Measurements from ENCODE around the gene TENM4. TPM values are rescaled to one million over a fixed set of nuclear protein-coding genes. Genes with fewer than 3 reads are reported as not detected.

TENM4 gene
- total RNA-seq, 4 donors from 2014 or later, result 1.1 to 2.7 (median 2.0) TPM

DNA sequence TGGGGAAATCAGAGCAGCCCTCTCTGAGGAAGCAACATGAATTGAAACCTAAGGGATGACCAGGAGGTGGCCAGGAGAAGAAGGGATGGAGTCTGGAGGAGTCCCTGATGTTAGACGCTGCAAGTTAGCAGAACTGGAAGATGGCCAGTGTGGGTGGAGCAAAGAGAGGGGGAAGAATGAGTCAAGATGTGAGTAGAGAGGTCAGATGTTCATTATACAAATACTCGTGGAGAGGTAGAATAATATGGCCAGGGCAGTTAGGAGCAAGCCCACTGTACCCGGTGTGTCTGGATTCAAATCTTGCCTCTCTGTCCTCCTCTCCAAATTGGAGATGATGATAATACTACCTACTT lies 242.0 kb downstream of the TENM4 start:
- Histone ChIP-seq H3K4me3 (no peak overlapping the region), H3K9me3 (no peaks in the 10 kb centered on the region), H3K27me3 (no peaks in the 10 kb centered on the region), H3K36me3 (no peaks in the 10 kb centered on the region), H3K4me1 (no peaks in the 10 kb centered on the region), H3K27ac (no peak overlapping the region)
- no peak for DNase-seq
- TF ChIP-seq, protein P1, sequence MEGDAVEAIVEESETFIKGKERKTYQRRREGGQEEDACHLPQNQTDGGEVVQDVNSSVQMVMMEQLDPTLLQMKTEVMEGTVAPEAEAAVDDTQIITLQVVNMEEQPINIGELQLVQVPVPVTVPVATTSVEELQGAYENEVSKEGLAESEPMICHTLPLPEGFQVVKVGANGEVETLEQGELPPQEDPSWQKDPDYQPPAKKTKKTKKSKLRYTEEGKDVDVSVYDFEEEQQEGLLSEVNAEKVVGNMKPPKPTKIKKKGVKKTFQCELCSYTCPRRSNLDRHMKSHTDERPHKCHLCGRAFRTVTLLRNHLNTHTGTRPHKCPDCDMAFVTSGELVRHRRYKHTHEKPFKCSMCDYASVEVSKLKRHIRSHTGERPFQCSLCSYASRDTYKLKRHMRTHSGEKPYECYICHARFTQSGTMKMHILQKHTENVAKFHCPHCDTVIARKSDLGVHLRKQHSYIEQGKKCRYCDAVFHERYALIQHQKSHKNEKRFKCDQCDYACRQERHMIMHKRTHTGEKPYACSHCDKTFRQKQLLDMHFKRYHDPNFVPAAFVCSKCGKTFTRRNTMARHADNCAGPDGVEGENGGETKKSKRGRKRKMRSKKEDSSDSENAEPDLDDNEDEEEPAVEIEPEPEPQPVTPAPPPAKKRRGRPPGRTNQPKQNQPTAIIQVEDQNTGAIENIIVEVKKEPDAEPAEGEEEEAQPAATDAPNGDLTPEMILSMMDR (IDR thresholded peaks at IDR 0.05), result no peak
- no peak for TF ChIP-seq POLR2A (IDR thresholded peaks at IDR 0.05)

- no peaks in the 10 kb centered on the region for H3K27me3 ChIP-seq
- no peak for DNase-seq
- H3K4me3 ChIP-seq, result no peak overlapping the region
- H3K4me1 ChIP-seq, result no peaks in the 10 kb centered on the region
- H3K27ac ChIP-seq, result no peak overlapping the region
- H3K9me3 ChIP-seq, result no peaks in the 10 kb centered on the region
- no peaks in the 10 kb centered on the region for H3K36me3 ChIP-seq
- TF ChIP-seq, protein P1 (IDR thresholded peaks at IDR 0.05), result no peak
- no peak for TF ChIP-seq POLR2A (IDR thresholded peaks at IDR 0.05)
Observed at GRCh38 chr11:79198203-79198897, 242.5 kb downstream of the TENM4 start.

GRCh38 chr11:79196950-79197349 lies 243.9 kb downstream of the TENM4 start:
- H3K9me3 ChIP-seq, result no peaks in the 10 kb centered on the region
- no peak overlapping the region for H3K27ac ChIP-seq
- TF ChIP-seq POLR2A (IDR thresholded peaks at IDR 0.05), result no peak
- TF ChIP-seq, protein P1 (IDR thresholded peaks at IDR 0.05), result no peak
- no peak overlapping the region for H3K4me3 ChIP-seq
- H3K4me1 ChIP-seq, result no peaks in the 10 kb centered on the region
- H3K36me3 ChIP-seq, result no peaks in the 10 kb centered on the region
- DNase-seq, result no peak
- H3K27me3 ChIP-seq, result no peaks in the 10 kb centered on the region

DNA sequence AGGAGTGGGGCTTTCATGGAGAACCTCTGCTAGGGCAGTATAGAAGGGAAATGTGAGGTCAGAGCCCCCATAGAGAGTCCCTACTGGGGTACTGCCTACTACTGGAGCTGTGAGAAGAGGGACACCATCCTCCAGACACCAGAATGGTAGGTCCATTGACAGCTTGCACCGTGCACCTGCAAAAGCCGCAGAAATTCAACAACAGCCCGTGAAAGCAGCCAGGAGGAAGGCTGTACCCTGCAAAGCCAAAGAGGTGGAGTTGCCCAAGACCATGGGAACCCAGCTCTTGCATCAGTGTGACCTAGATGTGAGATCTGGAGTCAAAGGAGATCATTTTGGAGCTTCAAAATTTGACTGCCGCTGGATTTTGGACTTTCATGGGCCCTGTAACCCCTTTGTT lies 245.6 kb downstream of the TENM4 start:
- Histone ChIP-seq H3K27me3 (no peaks in the 10 kb centered on the region), H3K36me3 (no peaks in the 10 kb centered on the region), H3K4me1 (no peaks in the 10 kb centered on the region), H3K9me3 (no peaks in the 10 kb centered on the region), H3K4me3 (no peak overlapping the region), H3K27ac (no peak overlapping the region)
- DNase-seq, result no peak
- TF ChIP-seq POLR2A (IDR thresholded peaks at IDR 0.05), result no peak
- TF ChIP-seq, protein P1 (IDR thresholded peaks at IDR 0.05), result no peak

DNA sequence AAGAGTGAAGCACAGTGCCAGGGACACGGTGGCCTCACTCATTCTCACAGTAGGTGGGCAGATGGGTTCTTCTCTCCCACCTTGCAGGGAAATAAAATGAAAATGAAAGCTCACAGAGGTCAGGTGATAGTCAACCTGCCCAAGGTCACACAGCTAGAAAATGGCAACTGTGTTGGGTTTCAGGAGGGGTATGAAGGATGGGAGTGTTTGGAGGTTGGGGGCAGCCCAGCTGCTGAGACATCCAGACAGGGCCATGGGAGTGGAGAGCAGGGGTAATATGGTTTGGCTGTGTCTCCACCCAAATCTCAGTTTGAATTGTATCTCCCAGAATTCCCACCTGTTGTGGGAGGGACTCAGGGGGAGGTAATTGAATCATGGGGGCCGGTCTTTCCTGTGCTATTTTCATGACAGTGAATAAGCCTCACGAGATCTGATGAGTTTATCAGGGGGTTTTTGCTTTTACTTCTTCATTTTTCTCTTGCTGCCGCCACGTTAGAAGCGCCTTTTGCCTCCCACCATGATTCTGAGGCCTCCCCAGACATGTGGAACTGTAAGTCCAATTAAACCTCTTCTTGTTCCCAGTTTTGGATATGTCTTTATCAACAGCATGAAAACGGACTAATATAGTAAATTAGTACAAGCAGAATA lies 247.0 kb downstream of the TENM4 start:
- no peak for DNase-seq
- no peaks in the 10 kb centered on the region for H3K36me3 ChIP-seq
- no peak overlapping the region for H3K27ac ChIP-seq
- no peaks in the 10 kb centered on the region for H3K27me3 ChIP-seq
- TF ChIP-seq POLR2A (IDR thresholded peaks at IDR 0.05), result no peak
- TF ChIP-seq, protein P1 (IDR thresholded peaks at IDR 0.05), result no peak
- H3K9me3 ChIP-seq, result no peaks in the 10 kb centered on the region
- no peak overlapping the region for H3K4me3 ChIP-seq
- no peaks in the 10 kb centered on the region for H3K4me1 ChIP-seq

All from Peyer's patch (tissue), 4 donors.